NCI-H526 treated with DMSO at 0.1 percent for 48 hours (cell line): ENCODE measurements around the gene THEM4.

ENCODE experiments used
- DNase-seq: peaks from one replicate; lab custom pipeline; 2025; lab: John Stamatoyannopoulos, UW

The THEM4 gene

GRCh38 chr1:151837884-151838221, 71.5 kb downstream of the THEM4 start:
- DNase-seq: no peak

- DNase-seq: no peak
Observed at GRCh38 chr1:151837197-151837596, 72.1 kb downstream of the THEM4 start.

- no peak for DNase-seq
Observed at GRCh38 chr1:151835596-151835995, 73.7 kb downstream of the THEM4 start.

GRCh38 chr1:151834239-151834638, 75.1 kb downstream of the THEM4 start:
- no peak for DNase-seq

GRCh38 chr1:151833172-151833900, 76.0 kb downstream of the THEM4 start:
- DNase-seq: no peak

GRCh38 chr1:151832318-151832980, 76.9 kb downstream of the THEM4 start:
- DNase-seq: no peak

- DNase-seq: no peak
Observed at GRCh38 chr1:151831605-151832004, 77.7 kb downstream of the THEM4 start, which contains the start of gene RORC. TSS of gene RORC (minus strand) at chr1:151831802. CDS start at chr1:151831764, 38 bp downstream.

GRCh38 chr1:151831256-151831591, 78.1 kb downstream of the THEM4 start:
- DNase-seq: no peak

GRCh38 chr1:151830055-151830454, 79.3 kb downstream of the THEM4 start:
- no peak for DNase-seq

- no peak for DNase-seq
Observed at GRCh38 chr1:151829352-151830046, 79.8 kb downstream of the THEM4 start.

GRCh38 chr1:151828921-151829320, 80.4 kb downstream of the THEM4 start:
- DNase-seq: no peak

GRCh38 chr1:151827853-151828252, 81.5 kb downstream of the THEM4 start:
- DNase-seq: no peak

GRCh38 chr1:151825751-151826660, 83.3 kb downstream of the THEM4 start:
- DNase-seq: no peak

- DNase-seq: no peak
Observed at GRCh38 chr1:151825204-151825603, 84.1 kb downstream of the THEM4 start.
